ENCODE measurements around the gene NPFFR1.

The NPFFR1 gene

GRCh38 chr10:70306181-70306705 is 22.4 kb upstream of the NPFFR1 start:
- no peak overlapping the region for H2AFZ ChIP-seq
- no peak overlapping the region for H3K4me3 ChIP-seq (ENCODE audit: low read depth, low read length)
- TF ChIP-seq CTCF (IDR thresholded peaks at IDR 0.05) = no peak

GRCh38 chr10:70303730-70304129 is 19.9 kb upstream of the NPFFR1 start:
- Histone ChIP-seq H3K4me1 (no peaks in the 10 kb centered on the region), H3K36me3 (ENCODE audit: control insufficient read depth, insufficient read depth, low read length) (no peaks in the 10 kb centered on the region), H3K9me3 (ENCODE audit: control insufficient read depth, low read length) (no peaks in the 10 kb centered on the region), H3K27ac (no peak overlapping the region), H3K4me2 (ENCODE audit: low read length) (no peak overlapping the region), H3K4me3 (ENCODE audit: low read depth, low read length) (no peak overlapping the region), H3K9ac (no peak overlapping the region), H3K79me2 (no peaks in the 10 kb centered on the region), H2AFZ (no peak overlapping the region), H3K27me3 (ENCODE audit: control insufficient read depth, insufficient read depth, low read length) (no peaks in the 10 kb centered on the region)
- no peak for TF ChIP-seq CTCF (IDR thresholded peaks at IDR 0.05)

More at GRCh38 chr10:70306181-70306705, 22.4 kb upstream of the NPFFR1 start:
- H3K27me3 ChIP-seq (ENCODE audit: control insufficient read depth, insufficient read depth, low read length) = no peaks in the 10 kb centered on the region
- no peaks in the 10 kb centered on the region for H3K4me1 ChIP-seq
- no peaks in the 10 kb centered on the region for H3K79me2 ChIP-seq
- no peaks in the 10 kb centered on the region for H3K9me3 ChIP-seq (ENCODE audit: control insufficient read depth, low read length)
- no peak overlapping the region for H3K9ac ChIP-seq
- no peak overlapping the region for H3K4me2 ChIP-seq (ENCODE audit: low read length)
- no peaks in the 10 kb centered on the region for H3K36me3 ChIP-seq (ENCODE audit: control insufficient read depth, insufficient read depth, low read length)
- no peak overlapping the region for H3K27ac ChIP-seq

DNA sequence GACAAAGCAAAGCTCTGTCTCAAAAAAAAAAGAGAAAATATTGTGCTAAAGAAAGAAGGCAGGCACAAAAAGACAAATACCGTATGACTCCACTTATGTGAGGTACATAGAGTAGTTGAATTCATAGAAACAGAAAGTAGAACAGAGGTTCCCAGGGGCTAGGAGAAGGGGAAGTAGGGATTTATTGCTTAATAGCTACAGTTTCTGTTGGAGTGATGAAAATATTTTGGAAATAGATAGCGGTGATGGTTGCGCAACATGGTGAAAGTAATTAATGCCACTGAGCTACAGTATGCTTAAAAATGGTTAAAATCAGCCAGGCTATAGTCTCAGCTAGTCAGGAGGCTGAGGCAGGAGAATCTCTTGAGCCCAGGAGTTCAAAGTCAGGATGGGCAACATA is 18.5 kb upstream of the NPFFR1 start:
- no peak overlapping the region for H3K4me2 ChIP-seq (ENCODE audit: low read length)
- no peaks in the 10 kb centered on the region for H3K36me3 ChIP-seq (ENCODE audit: control insufficient read depth, insufficient read depth, low read length)
- H3K4me1 ChIP-seq = no peaks in the 10 kb centered on the region
- H3K79me2 ChIP-seq = no peaks in the 10 kb centered on the region
- H3K27ac ChIP-seq = no peak overlapping the region
- no peak overlapping the region for H3K9ac ChIP-seq
- H3K27me3 ChIP-seq (ENCODE audit: control insufficient read depth, insufficient read depth, low read length) = no peaks in the 10 kb centered on the region
- H2AFZ ChIP-seq = no peak overlapping the region
- TF ChIP-seq CTCF (IDR thresholded peaks at IDR 0.05) = no peak
- H3K9me3 ChIP-seq (ENCODE audit: control insufficient read depth, low read length) = no peaks in the 10 kb centered on the region
- H3K4me3 ChIP-seq (ENCODE audit: low read depth, low read length) = no peak overlapping the region

- Histone ChIP-seq H3K4me1 (no peaks in the 10 kb centered on the region), H3K4me3 (ENCODE audit: low read depth, low read length) (no peak overlapping the region), H3K9ac (no peak overlapping the region), H3K27me3 (ENCODE audit: control insufficient read depth, insufficient read depth, low read length) (no peaks in the 10 kb centered on the region), H3K36me3 (ENCODE audit: control insufficient read depth, insufficient read depth, low read length) (no peaks in the 10 kb centered on the region), H3K4me2 (ENCODE audit: low read length) (no peak overlapping the region), H3K9me3 (ENCODE audit: control insufficient read depth, low read length) (no peaks in the 10 kb centered on the region), H3K79me2 (no peaks in the 10 kb centered on the region), H3K27ac (no peak overlapping the region), H2AFZ (no peak overlapping the region)
- no peak for TF ChIP-seq CTCF (IDR thresholded peaks at IDR 0.05)
Observed at GRCh38 chr10:70300908-70301597, 17.2 kb upstream of the NPFFR1 start.

DNA sequence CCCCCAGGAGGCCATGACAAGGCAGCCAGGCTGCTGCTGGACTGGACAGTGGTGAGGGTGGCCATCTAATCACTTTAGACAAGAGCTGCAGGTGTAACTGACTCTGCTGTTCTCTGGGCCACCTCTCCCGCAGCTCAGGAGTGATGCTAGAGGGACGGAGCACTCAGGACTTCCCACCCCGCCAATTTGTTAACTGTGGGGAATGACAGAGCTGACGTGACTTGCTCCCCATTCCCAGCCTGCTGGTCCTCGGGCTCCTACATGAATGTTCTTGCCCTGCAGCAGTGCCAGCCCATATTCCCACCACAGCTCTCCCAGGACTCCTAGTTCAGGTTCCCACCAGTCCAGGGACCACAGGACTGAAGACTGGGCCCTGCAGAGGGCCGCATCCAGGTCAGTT is 16.7 kb upstream of the NPFFR1 start:
- no peaks in the 10 kb centered on the region for H3K27me3 ChIP-seq (ENCODE audit: control insufficient read depth, insufficient read depth, low read length)
- H3K9me3 ChIP-seq (ENCODE audit: control insufficient read depth, low read length) = no peaks in the 10 kb centered on the region
- H3K79me2 ChIP-seq = no peaks in the 10 kb centered on the region
- H3K9ac ChIP-seq = no peak overlapping the region
- H3K36me3 ChIP-seq (ENCODE audit: control insufficient read depth, insufficient read depth, low read length) = no peaks in the 10 kb centered on the region
- no peak overlapping the region for H2AFZ ChIP-seq
- no peak for TF ChIP-seq CTCF (IDR thresholded peaks at IDR 0.05)
- no peak overlapping the region for H3K4me3 ChIP-seq (ENCODE audit: low read depth, low read length)
- H3K4me1 ChIP-seq = no peaks in the 10 kb centered on the region
- no peak overlapping the region for H3K4me2 ChIP-seq (ENCODE audit: low read length)
- no peak overlapping the region for H3K27ac ChIP-seq
